Tongue (tissue), 2 donors: Measurements from ENCODE around the gene CCR3. TPM values are rescaled to one million over a fixed set of nuclear protein-coding genes. Genes with fewer than 3 reads are reported as not detected.

Source experiments
- DNase-seq: peaks from one replicate; pipeline ENCODE4 v3.0.0-alpha.2; 2015
- total RNA-seq: library from RNA; depleted of rRNA; stranded (reverse); fragments of >200 nt; gene quantifications from one replicate; pipeline ENCODE4 v1.2.3, GENCODE V29; 2014

CCR3 gene
- total RNA-seq, 1 donor from 2014 or later: 0.51 TPM

DNA sequence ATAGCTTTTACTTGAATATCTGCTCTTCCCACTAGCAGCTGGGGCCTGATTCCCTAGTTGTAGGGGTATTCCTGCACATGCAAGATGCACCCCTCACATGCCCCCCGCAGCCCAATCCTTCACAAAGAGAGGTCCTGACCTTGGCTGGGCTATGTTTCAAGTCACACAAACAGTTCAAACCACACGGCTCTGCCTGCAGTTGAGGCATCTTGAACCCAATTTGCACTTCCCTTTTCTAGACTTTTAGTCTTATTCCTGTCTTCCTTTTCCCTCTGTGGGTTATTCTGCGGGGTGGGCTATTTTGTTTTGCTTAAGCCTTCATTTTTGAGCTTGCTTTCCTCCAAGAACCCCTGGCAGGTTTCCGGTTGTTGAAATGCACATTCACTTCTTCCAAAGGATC, 20.9 kb upstream of the CCR3 start:
- DNase-seq: no peak

DNA sequence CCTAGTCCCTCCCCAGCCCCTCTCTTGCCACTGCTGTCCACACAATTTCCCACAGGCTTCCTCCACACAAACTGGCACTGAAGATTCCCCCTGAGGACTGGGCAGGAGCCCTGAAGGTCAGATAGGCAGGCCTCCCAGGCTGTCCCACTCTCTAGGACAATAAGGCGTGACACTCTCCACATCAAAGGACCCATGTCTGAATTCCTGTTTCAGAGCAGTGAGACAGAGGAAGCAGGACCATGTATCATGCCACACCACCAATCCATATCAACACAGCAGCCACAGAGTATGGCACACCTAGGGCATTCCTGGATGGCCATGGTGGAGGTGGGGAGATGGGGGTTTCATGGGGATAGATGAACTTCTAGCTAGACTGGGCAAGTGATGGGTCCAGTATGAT, 20.3 kb upstream of the CCR3 start:
- DNase-seq: no peak

DNA sequence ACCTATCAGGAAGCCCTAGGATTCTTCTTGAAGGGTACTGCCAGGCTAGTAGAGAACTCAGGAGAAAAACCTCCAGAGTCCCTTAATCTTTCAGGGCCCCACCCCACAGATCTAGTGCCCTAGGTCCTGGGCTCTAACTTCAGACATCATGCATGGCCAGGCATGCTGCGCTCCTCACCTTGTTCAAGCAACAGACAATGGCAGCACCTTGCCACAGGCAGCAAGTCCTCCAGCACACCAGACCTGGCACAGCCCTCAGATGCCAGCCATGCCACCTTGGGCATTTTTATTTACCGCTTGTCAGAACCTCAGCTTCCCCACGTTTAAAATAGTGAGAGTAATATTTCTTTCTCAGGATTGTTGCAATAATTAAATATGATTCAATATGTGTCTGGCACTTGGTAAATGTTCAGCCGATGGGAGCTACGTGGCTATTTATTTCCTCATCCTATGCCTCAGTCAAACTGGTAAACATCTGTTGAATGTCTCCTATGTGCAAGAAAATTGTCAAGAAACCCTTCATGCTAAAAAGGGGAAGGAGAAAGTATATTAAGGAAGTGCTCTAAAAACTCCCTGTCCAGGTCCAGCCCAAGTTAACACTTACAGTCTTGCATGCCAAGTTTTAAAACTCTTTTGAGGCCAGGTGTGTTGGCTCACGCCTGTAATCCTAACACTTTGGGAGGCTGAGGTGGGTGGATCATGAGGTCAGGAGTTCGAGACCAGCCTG, 19.7 kb upstream of the CCR3 start:
- peak; percentile 43 for DNase-seq

GRCh38 chr3:46228260-46229242, 13.7 kb upstream of the CCR3 start:
- no peak for DNase-seq

DNA sequence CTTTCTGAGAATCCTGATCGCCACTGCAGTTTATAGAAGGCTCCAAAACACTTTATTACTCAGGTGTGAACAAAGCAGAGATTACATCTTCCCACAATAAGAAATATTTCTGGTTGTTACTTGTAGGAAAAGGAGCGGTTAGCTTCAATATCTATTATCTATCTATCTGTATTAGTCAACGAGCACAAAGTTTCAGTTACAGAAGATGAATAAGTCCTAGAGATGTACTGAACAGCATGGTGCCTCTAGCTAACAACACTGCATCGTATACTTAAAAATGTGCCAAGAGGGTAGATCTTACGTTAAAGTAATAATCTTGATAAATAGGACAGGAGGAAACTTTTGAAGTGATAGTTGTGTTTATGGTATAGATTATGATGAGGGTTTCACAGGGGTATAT, 10.9 kb upstream of the CCR3 start:
- no peak for DNase-seq

GRCh38 chr3:46233194-46233593, 9.1 kb upstream of the CCR3 start:
- no peak for DNase-seq

GRCh38 chr3:46235425-46235824, 6.8 kb upstream of the CCR3 start:
- no peak for DNase-seq

DNA sequence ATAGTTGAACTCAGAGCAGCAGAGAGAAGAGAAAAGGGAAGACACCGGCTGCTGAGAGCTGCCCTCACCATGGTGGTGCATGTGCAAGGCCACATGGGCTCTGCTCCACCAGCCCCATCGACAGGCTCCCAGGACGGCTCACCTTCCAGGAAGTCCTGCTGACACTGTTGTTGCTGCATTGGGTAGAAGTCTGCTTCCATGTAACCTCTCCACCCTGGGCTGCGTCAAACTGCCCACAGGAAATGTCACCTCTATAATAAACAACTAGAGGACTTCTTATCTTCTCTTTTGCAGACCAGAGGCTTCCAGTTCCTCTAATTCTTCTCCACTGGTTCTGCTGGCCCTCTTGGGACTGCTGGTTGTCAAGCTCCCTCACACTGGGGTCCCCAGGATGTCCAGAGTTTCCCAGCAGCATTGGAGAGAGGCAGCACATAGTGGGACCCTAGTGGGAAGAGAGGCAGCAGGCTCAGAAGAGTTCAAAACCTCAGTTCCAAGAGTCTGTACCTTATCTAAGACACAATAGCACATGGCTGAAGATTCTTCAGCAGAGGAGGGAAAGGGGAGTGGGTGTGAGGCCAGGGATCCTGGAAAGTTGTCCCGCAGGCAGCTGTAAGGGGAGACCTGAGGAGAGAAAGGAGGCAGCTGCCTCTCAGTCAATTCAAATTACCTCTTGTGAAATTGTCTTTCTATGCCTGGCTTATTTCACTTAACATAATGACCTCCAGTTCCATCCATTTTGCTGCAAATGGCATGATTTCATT, 5.8 kb upstream of the CCR3 start:
- DNase-seq: no peak

- DNase-seq: no peak
Measured at GRCh38 chr3:46238386-46238785, 3.9 kb upstream of the CCR3 start.

- no peak for DNase-seq
Measured at GRCh38 chr3:46239301-46239938, 2.8 kb upstream of the CCR3 start.

- no peak for DNase-seq
Measured at GRCh38 chr3:46239952-46240351, 2.3 kb upstream of the CCR3 start.

DNA sequence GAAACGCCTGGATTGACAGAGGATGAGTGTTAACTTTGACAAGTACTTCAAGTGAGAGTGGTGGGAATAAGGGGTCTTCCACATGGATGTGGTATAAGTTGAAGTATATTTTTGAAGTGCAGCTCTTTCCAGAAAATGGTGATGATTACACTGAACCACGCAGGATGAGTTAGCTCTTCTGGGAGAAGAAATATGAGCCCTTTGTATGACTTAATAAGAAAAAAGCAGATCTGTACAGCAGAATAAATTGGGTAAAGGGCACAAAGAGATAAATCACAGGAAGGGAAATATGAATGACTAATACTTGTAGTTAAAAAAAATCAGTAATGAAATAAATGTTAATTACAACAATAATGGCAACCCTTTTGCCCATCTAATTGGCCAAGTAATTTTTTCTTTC, 1.3 kb downstream of the CCR3 start:
- no peak for DNase-seq

DNA sequence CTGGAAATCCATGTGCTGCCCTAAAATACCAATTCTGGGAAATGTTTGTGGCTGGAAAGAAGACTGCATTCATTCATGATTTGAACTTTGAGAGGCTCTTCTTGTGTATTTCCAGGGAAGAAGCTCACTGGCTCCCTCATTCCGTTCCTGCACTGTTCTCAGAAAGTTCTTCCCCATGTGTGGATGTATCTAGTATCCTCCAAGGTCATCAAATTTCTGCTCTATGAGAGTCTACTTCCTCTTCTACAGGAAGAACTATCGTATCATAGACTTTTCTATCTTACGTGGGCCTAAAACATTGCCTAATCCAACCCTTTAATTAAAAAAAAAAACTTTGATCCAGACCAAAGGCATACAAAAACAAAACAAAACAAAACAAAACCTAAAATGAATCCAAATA, 2.9 kb downstream of the CCR3 start:
- DNase-seq: no peak

DNA sequence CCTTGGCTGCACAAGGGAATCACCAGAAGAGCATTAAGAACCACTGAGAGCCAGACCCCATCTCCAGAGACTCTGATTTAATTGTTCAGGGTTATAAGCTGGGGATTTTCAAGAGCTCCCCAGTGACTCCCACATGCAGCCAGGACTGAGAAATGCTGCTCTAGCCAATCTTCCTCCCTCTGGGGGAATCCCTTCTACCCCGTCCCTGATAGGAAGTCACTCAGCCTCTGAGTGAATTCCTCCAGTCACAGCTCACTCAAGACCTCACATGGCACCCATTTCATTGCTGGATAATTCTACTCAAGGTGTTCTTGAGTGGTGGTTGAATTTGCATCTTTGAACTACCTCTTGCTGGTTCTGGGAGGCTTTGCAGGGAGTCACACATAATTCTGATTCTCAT, 10.7 kb downstream of the CCR3 start:
- DNase-seq: no peak

- DNase-seq: no peak
Measured at GRCh38 chr3:46258525-46258924, 16.3 kb downstream of the CCR3 start.

DNA sequence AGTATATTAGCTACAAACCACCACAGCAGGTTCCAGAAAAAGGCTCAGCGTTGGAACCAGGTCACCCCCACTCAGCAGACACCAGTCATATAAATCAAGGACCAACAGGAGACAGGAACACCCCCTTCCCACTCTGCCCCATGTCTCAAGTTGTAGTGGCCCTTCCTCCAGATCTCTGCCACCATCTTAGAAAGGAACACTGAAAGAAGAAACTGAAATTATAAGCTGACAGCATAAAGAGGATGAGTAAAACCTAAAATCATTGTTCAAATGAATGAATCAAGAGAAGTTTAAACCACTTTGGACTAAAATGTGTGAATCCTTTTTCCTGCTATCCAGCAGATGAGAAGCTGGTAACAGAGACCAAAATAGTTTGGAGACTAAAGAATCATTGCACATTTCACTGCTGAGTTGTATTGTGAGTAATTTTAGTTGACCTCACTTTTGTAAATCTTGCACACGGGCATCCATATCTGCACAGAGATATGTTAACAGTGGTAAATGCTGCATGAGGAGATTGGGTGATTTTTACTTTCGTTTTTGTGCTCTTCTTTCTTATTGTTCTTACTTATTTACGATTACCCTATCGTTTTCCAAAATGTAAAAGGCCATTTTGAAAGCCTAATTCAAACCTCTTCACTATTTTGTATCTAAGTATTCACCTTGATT, 19.8 kb downstream of the CCR3 start:
- no peak for DNase-seq

DNA sequence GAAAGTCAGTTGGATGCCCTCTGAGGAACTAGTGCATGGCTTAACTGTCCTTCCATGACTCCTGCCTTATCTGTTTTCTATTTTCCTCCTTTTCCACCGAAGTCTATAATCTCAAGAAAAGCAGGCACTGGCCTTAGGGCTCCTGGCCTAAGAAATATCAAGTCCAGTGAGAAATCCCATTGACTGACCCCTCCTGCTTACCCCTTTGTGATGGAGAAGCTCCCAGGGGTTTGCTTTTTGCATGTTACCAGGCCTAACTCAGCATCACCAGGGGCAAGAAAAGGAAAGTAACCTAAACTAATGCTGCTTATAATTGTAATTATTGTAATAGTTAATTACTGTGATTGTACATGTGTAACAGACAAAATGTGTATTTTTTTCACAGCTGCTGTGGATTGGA, 21.7 kb downstream of the CCR3 start:
- DNase-seq: no peak

DNA sequence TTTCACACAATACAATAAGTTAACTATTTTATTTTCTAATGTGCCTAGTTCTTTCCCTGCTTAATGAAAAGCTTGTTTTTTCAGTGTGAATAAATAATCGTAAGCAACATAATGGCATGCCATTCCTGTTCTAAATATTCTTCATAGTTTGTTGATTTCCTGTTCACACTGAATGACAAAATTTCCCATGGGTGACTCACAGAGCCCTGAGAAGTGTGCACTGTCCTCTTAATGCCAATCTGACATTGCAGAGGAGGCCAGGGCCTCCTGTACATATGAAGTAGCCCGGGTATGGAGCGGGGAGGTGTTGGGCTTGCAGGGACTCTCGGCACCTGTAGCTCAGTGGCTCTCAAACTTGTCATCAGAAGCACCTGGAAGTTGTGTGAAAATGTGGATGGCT, 24.3 kb downstream of the CCR3 start:
- DNase-seq: no peak

DNA sequence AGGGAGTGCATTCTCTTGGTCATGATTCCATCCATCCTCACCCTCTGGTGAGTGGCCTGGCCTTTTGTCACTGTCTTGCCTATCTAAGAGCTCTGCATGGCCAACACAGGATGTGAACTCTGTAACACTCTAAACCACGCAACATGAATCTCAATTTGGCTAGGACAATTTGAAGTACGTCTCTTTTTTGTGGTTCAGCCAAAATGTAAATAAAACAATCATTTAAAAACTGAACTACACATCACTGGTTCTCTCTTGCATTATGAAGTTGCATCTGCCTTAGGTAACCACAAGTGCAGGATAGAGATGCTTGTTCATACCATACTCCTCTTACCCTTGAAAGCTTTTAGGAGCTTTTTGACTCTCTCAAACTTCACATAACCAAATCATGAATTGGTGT, 27.3 kb downstream of the CCR3 start:
- DNase-seq: no peak

DNA sequence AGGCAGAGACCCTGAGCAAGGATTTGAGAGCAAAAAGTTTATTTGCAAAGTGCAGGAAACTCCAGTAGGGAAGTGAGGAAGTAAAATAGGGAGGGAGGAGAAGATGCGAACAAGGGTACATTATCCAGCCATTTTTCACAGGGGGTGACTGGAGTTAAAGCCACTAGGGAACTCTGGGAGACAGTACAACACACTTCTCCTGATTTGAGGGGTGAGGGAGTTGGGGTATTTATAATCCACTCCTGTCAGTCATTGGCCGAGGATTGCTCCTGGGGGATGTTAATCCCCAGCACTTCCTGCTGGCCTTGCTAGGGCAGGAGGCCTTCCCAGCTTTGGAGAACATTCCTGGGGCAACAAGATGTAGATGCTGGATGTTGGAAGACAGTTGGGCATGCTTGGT, 28.2 kb downstream of the CCR3 start:
- DNase-seq: no peak

DNA sequence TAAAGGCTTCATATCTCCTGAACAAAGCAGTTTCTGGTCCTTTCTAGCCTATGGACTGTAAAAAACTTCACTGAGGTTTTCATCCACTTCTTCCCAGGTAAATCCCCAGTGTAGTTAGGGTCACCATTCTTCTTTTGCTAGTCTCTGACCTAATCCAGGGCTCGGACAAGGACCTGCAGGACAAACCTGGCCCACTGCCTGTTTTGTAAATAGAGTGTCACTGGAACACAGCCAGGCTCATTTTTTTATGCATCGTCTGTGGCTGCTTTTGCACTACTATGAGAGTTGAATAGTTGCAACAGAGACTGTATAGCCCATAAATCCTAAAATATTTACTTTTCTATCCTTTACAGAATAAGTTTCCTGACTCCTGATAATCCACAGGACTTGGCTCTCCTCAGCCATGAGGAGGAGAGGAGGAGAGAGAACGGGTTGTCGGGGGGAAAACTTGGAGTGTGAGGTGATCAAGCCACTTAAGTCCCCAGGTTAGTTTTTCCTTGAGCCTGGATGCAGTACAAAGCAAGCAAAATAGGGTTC, 29.0 kb downstream of the CCR3 start:
- DNase-seq: peak; percentile 42
